Fibroblast of lung (primary cell): ENCODE data around the gene KCNN3. TPM values are rescaled to one million over a fixed set of nuclear protein-coding genes. Genes with fewer than 3 reads are reported as not detected.

Source experiments
- DNase-seq, 2 donors: peaks; one replicate each; pipeline versions ENCODE4 v3.0.0 to v3.0.0-alpha.2; 2010; ENCODE audit warnings: low read depth in 2 of 2
- H2AFZ ChIP-seq: 2 replicates; pipeline ENCODE4 v1.5.1; 2012; ENCODE audit warnings: low read length, control low read depth, inconsistent platforms
- H3K27ac ChIP-seq: 2 replicates; pipeline ENCODE4 v1.5.1; 2011; ENCODE audit warnings: low read length, control low read depth; ENCODE audit not compliant: insufficient read depth
- H3K27me3 ChIP-seq: 2 replicates; pipeline ENCODE4 v1.5.1; 2011; ENCODE audit warnings: mild to moderate bottlenecking, low read length; ENCODE audit not compliant: control insufficient read depth, insufficient read depth
- H3K36me3 ChIP-seq: 2 replicates; pipeline ENCODE4 v1.5.1; 2011; ENCODE audit warnings: low read length; ENCODE audit not compliant: control insufficient read depth, insufficient read depth
- H3K4me1 ChIP-seq: 2 replicates; pipeline ENCODE4 v1.5.1; 2011; ENCODE audit warnings: low read length; ENCODE audit not compliant: control insufficient read depth, insufficient read depth; ENCODE audit errors: extremely low read depth
- H3K4me2 ChIP-seq: 2 replicates; pipeline ENCODE4 v1.5.1; 2011; ENCODE audit warnings: low read length, control low read depth; ENCODE audit not compliant: insufficient read depth; ENCODE audit errors: extremely low read depth
- H3K4me3 ChIP-seq, 4 experiments: fragments of 200-600 bp in 1 of 4; sonication (generic) in 1 of 4; replicated peaks in 1 of 4; 2 replicates each; pipeline ENCODE4 v1.5.1; 2011 to 2016; ENCODE audit warnings: low read length in 4 of 4, low read depth in 3 of 4, mild to moderate bottlenecking in 3 of 4, control low read depth in 2 of 4, inconsistent platforms in 1 of 4, mixed read lengths in 1 of 4; ENCODE audit not compliant: insufficient read depth in 1 of 4; ENCODE audit errors: control extremely low read depth in 1 of 4
- H3K79me2 ChIP-seq: 2 replicates; pipeline ENCODE4 v1.5.1; 2012; ENCODE audit warnings: mild to moderate bottlenecking, low read length, inconsistent platforms; ENCODE audit not compliant: control insufficient read depth, insufficient read depth
- H3K9ac ChIP-seq: 2 replicates; pipeline ENCODE4 v1.5.1; 2011; ENCODE audit warnings: mild to moderate bottlenecking, low read length, control low read depth; ENCODE audit not compliant: insufficient read depth
- H3K9me3 ChIP-seq: 2 replicates; pipeline ENCODE4 v1.5.1; 2012; ENCODE audit warnings: low read depth, low read length; ENCODE audit not compliant: control insufficient read depth, insufficient read depth
- H4K20me1 ChIP-seq: 2 replicates; pipeline ENCODE4 v1.5.1; 2011; ENCODE audit warnings: low read length; ENCODE audit not compliant: control insufficient read depth, insufficient read depth; ENCODE audit errors: extremely low read depth
- CTCF ChIP-seq, 2 donors: IDR thresholded peaks in 1 of 2; conservative IDR thresholded peaks in 1 of 2; 1 replicate in 1 of 2; 2 replicates in 1 of 2; pipeline ENCODE4 v1.5.1; 2011 to 2012; ENCODE audit warnings: low read length in 2 of 2, control low read depth in 1 of 2, inconsistent platforms in 1 of 2, low read depth in 1 of 2, mild to moderate bottlenecking in 1 of 2
- EZH2 ChIP-seq: IDR thresholded peaks from 2 replicates; pipeline ENCODE4 v1.5.1; 2012; ENCODE audit warnings: low read length, control low read depth, mild to moderate bottlenecking; ENCODE audit errors: missing control alignments
- polyA plus RNA-seq, 2 donors: library from polyadenylated mRNA; depleted of rRNA in 1 of 2; stranded (reverse) in 1 of 2; unstranded in 1 of 2; fragments of >200 nt; gene quantifications; 2 replicates each; pipeline ENCODE4 v1.2.1, GENCODE V29; 2011 to 2012; ENCODE audit warnings: missing spikeins in 1 of 2
- total RNA-seq: library from RNA; depleted of rRNA; stranded (reverse); fragments of >200 nt; gene quantifications from 2 replicates; pipeline ENCODE4 v1.2.1, GENCODE V29; 2014

The KCNN3 gene
- total and polyA plus RNA-seq, 2 donors (not counting 1 experiment from before 2014, with no cell fraction given) = not detected

DNA sequence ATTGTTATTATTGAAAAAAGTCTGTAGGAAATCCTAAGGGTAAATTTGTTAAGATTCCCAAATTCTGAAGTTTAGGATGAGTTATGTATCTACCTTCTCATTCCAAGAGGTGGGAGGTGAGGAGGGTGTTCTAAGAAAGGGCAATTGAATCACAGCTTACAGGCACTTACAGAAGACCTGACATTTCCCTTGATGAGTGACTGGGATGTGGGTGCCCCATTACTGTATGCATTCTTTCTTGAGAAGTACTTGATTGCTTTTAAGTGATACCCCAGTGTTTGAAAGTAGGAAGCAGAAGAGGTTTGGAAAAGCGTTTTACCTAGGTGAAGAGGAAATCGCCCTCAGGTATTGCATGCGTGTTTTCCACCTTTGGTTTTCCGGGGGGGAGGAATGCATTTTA lies 175.1 kb downstream of the KCNN3 start:
- no peaks in the 10 kb centered on the region for H3K36me3 ChIP-seq
- no peaks in the 10 kb centered on the region for H3K79me2 ChIP-seq
- H2AFZ ChIP-seq = no peak overlapping the region
- no peaks in the 10 kb centered on the region for H3K4me1 ChIP-seq
- H3K9ac ChIP-seq = no peak overlapping the region
- no peak overlapping the region for H3K4me2 ChIP-seq
- no peaks in the 10 kb centered on the region for H3K9me3 ChIP-seq
- no peak for DNase-seq
- peaks cover 2% of the 10 kb centered on the region for H3K27me3 ChIP-seq
- H3K4me3 ChIP-seq = no peak overlapping the region
- H4K20me1 ChIP-seq = no peaks in the 10 kb centered on the region
- TF ChIP-seq CTCF (conservative IDR thresholded peaks at IDR 0.05 in 1 of 2, IDR thresholded peaks at IDR 0.05 in 1 of 2; ENCODE audit: low read depth in 1 of 2, low read length in 2 of 2) = no peak
- TF ChIP-seq EZH2 = no peak
- H3K27ac ChIP-seq = no peak overlapping the region

DNA sequence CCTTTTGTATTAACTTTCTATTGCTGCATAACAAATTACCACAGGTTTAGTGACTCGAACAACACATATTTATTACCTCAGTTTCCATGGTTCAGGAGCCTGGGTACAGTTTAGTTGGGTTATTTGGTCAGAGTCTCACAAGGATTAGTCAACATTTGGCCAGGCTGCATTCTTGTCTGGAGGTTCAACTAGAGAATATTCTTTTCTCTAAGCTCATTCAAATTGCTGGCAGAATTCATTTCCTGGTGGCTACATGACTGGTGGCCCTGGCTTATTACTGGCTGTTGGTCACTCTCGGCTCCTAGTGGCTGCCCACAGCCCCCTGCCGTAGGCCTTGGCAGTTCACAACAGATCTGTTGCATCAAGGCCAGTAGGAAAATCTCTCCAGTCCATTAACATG lies 181.0 kb downstream of the KCNN3 start:
- H3K9me3 ChIP-seq = no peaks in the 10 kb centered on the region
- H3K4me3 ChIP-seq = no peak overlapping the region
- no peak overlapping the region for H3K4me2 ChIP-seq
- peaks cover 3% of the 10 kb centered on the region for H3K27me3 ChIP-seq
- no peaks in the 10 kb centered on the region for H3K36me3 ChIP-seq
- H3K79me2 ChIP-seq = no peaks in the 10 kb centered on the region
- peak in 1 of 2 donors; percentile 14 for DNase-seq
- H3K27ac ChIP-seq = no peak overlapping the region
- TF ChIP-seq EZH2 = no peak
- no peak for TF ChIP-seq CTCF (conservative IDR thresholded peaks at IDR 0.05 in 1 of 2, IDR thresholded peaks at IDR 0.05 in 1 of 2; ENCODE audit: low read depth in 1 of 2, low read length in 2 of 2)
- no peaks in the 10 kb centered on the region for H3K4me1 ChIP-seq
- no peak overlapping the region for H2AFZ ChIP-seq
- H3K9ac ChIP-seq = no peak overlapping the region
- H4K20me1 ChIP-seq = no peaks in the 10 kb centered on the region

DNA sequence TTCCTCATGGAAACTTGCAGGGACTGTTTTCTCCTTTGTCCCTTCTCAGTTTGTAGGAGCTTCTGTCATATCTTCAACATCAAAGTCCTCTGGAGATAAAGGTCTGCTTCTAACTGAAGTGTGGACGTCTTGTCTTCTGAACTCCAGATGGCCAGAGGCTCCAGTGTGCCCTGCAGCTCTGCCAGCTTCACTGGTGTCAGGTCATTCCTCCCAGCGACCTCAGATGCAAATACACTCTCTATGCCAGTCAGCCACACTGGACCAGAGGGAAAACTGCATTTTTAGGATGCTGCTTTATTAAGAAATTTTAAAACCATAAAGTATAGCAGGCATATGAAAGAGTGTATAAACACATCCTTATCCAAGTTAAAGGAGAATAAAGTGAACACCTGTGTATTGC lies 183.6 kb downstream of the KCNN3 start:
- DNase-seq = no peak
- no peaks in the 10 kb centered on the region for H3K79me2 ChIP-seq
- no peak overlapping the region for H3K27ac ChIP-seq

More for the DNA sequence above, 183.6 kb downstream of the KCNN3 start:
- H2AFZ ChIP-seq = no peak overlapping the region
- no peak overlapping the region for H3K4me3 ChIP-seq
- no peaks in the 10 kb centered on the region for H3K4me1 ChIP-seq
- H3K36me3 ChIP-seq = no peaks in the 10 kb centered on the region
- H3K9ac ChIP-seq = no peak overlapping the region
- H3K27me3 ChIP-seq = peaks cover 3% of the 10 kb centered on the region
- TF ChIP-seq CTCF (conservative IDR thresholded peaks at IDR 0.05 in 1 of 2, IDR thresholded peaks at IDR 0.05 in 1 of 2; ENCODE audit: low read depth in 1 of 2, low read length in 2 of 2) = no peak
- no peak for TF ChIP-seq EZH2
- no peaks in the 10 kb centered on the region for H4K20me1 ChIP-seq
- no peak overlapping the region for H3K4me2 ChIP-seq
- H3K9me3 ChIP-seq = no peaks in the 10 kb centered on the region
